HG02852 (cell line): ENCODE results near the gene CR2.
"Not testable (repeated sequence)": the region's sequence is repeated elsewhere in the genome, so short reads cannot be mapped to it uniquely, and the experiment has no call there.

Source experiments
- ATAC-seq: cut with Tn5 transposase; IDR thresholded peaks from one replicate; pipeline ENCODE4 v1.9.1; 2021; ENCODE audit warnings: mild to moderate bottlenecking, moderate library complexity; ENCODE audit not compliant: unreplicated experiment

CR2 gene

GRCh38 chr1:207444514-207445217 is 9.5 kb upstream of the CR2 start:
- ATAC-seq: peak; percentile 50

DNA sequence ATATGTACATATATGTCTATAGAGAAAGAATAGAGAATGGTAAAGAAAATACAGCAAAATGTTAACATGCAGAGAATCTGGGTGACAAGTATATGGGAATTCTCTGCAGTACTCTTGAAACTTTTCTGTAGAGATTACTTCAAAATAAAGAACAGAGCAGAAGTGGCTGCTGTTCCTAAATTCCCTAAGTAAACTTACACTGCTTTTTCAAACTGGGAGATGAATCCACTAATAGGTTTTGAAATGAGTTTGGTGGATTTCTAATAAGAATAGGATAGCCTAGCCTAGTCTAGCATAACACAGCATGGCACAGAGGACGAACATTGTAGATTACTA is 450 bp upstream of the CR2 start:
- ATAC-seq: no peak

GRCh38 chr1:207455183-207455754 is 1.1 kb downstream of the CR2 start:
- peak; percentile 39 for ATAC-seq

GRCh38 chr1:207458414-207458813 is 4.3 kb downstream of the CR2 start:
- ATAC-seq: no peak

DNA sequence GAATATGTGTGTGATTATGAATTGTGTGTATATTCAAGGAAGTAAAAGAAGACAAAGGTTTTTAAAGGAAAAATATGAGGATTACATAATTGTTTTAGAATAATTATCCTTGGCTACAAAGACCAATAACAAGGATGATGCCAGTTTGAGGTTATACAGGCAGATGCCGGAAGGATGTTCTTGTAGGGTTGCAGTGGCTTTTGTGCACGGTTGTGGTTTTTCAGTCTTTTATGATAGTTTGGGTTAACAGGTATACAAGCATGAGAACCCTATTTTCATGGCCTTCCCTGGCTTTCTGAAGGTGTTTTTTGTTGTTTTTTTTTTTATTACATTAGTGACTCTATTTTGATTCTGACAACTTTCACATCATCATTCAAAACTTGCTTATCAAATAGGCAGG is 4.9 kb downstream of the CR2 start:
- no peak for ATAC-seq

DNA sequence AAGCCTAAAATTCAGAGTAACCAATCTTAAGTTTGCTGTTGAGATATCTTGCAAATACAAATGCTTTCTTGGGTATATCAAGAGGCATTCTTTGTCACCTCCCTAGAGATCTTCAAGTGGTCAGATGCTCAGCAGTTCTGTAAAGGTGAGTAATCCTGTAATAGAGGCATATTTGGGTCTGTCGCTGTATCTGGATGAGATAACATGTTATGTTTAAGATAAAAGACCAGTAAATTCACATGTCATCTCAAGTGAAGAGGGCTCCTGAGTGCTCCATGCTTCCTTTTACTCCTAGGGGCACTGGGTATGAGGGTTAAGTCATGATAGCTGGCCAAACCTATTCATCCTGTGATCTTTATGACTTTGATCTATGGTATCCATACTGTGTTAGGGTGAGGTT is 7.5 kb downstream of the CR2 start:
- no peak for ATAC-seq

GRCh38 chr1:207462535-207462934 is 8.4 kb downstream of the CR2 start:
- ATAC-seq: no peak

DNA sequence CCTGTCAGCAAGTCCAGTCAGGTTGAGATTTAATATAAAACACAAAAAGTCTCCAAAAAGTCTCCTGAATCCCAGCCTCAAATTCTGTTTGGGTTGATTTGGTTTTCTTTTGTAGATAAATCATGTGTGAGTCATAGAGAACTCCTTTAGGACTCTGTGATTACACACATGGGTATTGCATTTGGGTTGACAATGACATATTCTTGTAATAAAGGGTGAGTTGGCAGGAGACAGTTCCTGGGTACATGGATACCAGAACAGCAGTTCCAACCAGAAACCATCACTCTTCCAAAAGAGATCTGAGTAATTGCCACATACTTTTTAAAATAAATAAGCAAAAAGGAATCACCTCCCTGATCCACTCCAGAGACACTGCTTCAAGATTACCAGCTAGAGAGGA is 8.9 kb downstream of the CR2 start:
- no peak for ATAC-seq

DNA sequence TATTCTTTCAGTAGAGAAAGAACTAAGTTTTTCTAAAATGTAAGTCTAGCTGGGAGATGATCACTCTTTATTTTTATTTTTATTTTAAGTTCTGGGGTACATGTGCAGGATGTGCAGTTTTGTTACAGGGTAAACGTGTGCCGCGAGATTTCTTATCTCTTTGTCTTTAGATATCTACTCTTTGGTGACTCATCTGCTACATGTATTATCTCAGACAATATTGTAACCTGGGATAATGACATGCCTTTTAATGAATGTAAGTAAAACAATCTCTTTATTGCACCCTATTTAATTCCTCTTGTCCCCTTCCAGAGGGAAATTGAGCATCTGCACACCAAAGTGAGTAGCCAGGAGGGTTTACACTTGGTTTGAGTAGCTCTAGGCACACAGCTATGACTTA is 9.4 kb downstream of the CR2 start:
- no peak for ATAC-seq

- ATAC-seq: no peak
Measured at GRCh38 chr1:207470927-207471326, 16.8 kb downstream of the CR2 start.

DNA sequence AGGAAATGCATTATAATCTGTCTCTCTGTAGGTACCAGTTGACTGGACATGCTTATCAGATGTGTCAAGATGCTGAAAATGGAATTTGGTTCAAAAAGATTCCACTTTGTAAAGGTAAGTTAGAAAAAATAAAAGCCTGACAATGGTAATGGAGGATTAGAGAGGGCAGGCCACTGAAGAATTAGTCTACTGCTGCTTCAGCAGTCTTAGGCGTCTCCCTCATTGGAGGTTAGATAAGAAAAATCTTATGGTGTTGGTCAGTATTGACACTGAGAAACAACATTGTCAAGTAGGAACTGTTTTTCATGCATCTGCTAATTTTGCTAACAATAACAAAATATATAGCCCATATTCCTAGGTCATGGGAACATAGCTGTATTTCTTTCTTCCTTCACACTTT is 20.1 kb downstream of the CR2 start:
- ATAC-seq: no peak

DNA sequence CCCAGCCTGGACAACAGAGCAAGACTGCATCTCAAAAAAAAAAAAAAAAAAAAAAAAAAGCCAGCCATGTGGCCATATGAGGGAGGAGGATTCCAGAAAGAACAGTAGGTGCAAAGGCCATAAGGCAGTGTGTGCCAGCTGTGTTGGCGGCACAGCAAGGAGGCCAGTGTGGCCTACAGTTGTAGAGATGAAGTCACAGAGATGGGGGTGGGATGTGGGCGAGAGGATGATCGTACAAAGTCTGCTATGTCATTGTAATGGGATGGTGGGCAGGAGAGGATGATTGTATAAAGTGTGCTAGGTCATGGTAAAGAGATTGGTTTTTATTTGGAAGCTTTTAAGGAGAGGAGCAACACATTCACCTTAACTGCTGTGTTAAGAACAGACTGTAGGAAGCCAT is 32.1 kb downstream of the CR2 start:
- no peak for ATAC-seq

DNA sequence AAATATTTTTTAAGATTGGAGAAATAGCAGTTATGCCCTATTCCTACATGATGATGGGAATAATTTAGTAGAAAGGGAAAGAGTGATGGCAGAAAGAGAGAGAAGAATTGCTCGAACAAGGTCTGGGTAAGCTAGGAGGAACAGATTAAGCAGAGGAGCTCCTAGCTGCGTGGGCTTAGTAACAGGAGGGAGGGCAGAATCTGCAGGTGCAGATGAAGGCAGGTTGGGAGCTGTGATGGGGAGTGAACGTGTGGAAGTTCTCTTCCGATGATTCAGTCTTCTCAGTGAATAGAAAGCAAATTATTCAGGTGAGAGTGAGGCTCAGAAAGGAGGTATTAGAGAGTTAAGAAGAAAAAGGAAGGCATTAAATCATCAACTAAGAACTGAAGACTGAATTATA is 33.5 kb downstream of the CR2 start:
- ATAC-seq: no peak

GRCh38 chr1:207493212-207493611 is 39.1 kb downstream of the CR2 start:
- no peak for ATAC-seq

DNA sequence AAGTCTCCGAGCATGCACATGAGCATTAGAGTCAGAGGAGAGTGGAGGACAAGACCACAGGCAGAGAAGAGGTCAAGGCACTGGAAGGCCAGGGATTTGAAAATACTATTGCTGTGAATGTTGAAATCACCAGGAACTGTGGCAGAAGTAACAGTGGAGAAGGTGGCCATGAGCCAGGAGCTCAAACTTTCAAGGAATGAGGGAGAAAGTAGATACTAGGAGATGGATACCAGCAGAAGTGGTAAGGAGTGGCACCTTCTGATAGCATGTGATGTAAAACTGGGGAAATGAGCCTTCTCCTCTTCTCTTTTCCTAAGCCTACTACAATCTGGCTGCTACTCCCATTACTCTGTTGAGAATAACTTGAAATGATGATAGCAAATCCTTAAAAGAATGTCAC is 40.0 kb downstream of the CR2 start:
- ATAC-seq: no peak

DNA sequence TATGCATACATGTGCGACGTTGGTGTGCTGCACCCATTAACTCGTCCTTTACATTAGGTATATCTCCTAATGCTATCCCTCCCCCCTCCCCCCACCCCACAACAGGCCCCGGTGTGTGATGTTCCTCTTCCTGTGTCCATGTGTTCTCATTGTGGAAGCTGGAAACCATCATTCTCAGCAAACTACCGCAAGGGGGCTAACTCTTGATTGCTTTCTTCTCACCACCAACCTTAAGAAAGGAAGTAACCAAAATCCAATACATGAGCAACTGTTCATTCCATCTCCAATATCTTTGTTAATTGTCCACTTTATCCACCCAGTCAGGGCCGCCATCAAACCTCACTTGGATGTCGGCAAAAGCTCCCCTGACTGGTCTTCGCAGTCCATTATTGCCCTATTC is 41.2 kb downstream of the CR2 start:
- not testable (repeated sequence) for ATAC-seq

- peak; percentile 46 for ATAC-seq
Measured at GRCh38 chr1:207495801-207496792, 42.0 kb downstream of the CR2 start, which contains the start of gene CR1. TSS of gene CR1 (plus strand) at chr1:207496157. CDS start at chr1:207496268, 111 bp downstream.

DNA sequence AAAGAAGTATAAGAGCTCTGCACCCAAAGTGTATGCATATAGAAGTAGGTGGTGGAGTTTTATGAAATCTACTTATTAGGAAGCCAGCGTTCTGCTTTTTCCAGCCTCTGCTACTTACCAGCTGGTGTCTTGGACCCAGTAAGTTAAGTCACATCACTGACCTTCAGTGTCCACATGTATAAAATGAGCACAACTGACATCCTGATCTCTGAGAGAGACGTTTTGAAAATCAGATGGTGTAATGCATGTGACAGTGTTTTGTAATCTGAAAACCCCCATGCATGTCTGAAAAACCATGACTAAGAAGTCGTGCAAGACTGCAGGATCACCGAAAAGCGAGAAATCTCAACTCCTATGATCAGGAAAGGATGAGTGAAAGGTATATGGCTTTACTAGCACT is 43.8 kb downstream of the CR2 start:
- no peak for ATAC-seq

- ATAC-seq: no peak
Measured at GRCh38 chr1:207499573-207499972, 45.4 kb downstream of the CR2 start.

- ATAC-seq: no peak
Measured at GRCh38 chr1:207500306-207500705, 46.2 kb downstream of the CR2 start.

DNA sequence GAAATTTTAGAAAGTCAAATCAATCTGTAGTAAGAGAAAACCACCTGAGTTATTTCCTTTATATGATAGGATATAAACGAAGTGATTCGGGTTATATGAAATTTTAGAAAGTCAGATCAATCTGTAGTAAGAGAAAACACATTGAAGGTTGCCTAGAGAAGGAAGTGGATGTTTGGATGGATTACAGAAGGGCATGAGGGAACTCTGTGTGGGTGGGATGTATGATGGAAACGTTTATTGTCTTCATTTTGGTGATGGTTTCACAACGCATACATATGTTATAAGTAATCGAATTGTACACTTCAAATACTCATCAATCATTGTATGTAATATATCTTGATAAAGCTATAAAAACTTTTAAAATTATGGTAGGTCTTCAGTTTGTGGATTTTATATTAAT is 46.9 kb downstream of the CR2 start:
- ATAC-seq: no peak

GRCh38 chr1:207502726-207503125 is 48.6 kb downstream of the CR2 start:
- no peak for ATAC-seq
